Adipose tissue (tissue), 3 donors: ENCODE results near the gene DPY19L3. TPM values are rescaled to one million over a fixed set of nuclear protein-coding genes. Genes with fewer than 3 reads are reported as not detected.
"Not testable (repeated sequence)": the region's sequence is repeated elsewhere in the genome, so short reads cannot be mapped to it uniquely, and the experiment has no call there.

ENCODE experiments used
- H3K27ac ChIP-seq: one replicate; pipeline ENCODE4 v1.5.1; 2013; ENCODE audit warnings: low read depth, low read length
- WGBS, 3 donors: extraction: QIAGEN DNeasy Blood & Tissue Kit; methylation state at CpG; one replicate each; pipeline ENCODE4 v1.1.7; 2013; 5-methylcytosine and 5-hydroxymethylcytosine counted together
- polyA plus RNA-seq, 3 donors: library from polyadenylated mRNA; stranded (reverse); fragments of 200-250 nt; gene quantifications; one replicate each; pipeline ENCODE4 v1.2.3, GENCODE V29; 2013
- donor health status: healthy with polysubstance abuse.
- donor health status: Bipolar disorder and iron deficiency.
- donor health status: healthy.

The DPY19L3 gene
- polyA plus RNA-seq, 3 donors, result 3.3 to 8.2 (median 5.8) TPM

GRCh38 chr19:32469795-32470194 is 64.2 kb downstream of the DPY19L3 start:
- no peak overlapping the region for H3K27ac ChIP-seq
- 88 to 95% (median 93%) methylated on average over 5 of the region's 5 CpGs for WGBS, 3 donors

DNA sequence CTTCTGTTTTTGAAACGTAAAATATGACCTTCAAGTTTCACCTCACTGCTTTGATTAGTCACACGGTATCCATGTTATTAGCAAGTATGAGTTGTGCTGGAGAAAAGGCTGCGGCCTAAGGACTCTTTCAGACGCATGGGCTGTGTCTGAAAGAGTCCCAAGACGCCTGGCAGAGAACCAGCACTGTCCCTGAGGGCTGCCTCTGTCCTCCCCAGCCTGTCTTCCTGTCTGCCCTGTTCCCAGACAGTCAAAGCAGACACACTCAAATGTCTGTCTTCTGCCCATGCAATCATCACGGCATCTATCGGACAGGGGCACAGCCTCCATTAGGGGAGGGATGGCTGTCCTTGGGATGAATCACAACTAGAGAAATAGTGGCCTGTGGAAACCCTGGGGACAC is 65.5 kb downstream of the DPY19L3 start:
- H3K27ac ChIP-seq, result no peak overlapping the region
- 80 to 86% (median 83%) methylated on average over 7 of the region's 7 CpGs for WGBS, 3 donors

GRCh38 chr19:32471811-32472210 is 66.2 kb downstream of the DPY19L3 start:
- WGBS, 3 donors, result 87 to 90% (median 90%) methylated on average over 7 of the region's 7 CpGs
- no peak overlapping the region for H3K27ac ChIP-seq

DNA sequence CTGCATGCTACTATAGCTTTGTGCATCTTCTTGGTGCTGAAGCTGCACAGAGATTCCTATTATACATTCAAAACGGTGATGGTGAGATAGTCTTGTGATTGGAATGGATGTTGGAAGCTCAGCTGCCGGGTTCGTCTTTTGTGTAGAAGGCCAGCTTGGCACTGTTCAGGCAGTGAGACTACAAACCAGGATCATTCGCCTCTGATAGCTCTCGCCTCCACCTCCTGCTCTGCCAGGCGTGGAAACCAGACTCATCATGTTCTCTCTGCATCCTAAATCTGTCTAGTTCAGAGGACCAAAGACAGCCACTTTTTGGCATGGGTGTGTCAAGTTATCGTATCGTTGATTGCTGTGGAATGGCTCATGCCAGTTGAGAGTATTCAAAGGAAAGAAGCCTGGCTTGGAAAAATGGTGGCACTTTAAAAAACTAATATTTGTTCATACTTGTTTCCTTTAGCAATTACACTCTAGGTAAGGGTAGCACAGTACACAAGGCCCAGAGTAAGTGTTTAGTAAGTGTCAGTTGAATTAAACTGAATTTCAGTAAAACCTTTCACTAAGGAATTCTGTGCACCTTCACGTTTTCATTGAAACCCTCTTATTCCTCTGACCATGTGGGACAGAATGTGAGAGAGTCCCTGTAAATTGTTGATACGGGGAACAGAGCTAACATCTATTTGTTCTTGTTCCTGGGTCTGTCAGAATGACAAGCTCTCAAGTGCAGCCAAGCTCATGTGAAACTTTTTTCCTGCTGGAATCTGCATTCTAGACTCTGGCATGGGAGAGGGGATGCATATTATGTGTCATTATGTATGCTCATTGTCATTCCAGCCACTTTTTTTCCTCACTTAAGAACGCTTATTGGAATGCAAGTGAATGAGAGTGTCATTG is 69.8 kb downstream of the DPY19L3 start:
- no peak overlapping the region for H3K27ac ChIP-seq
- WGBS, 3 donors, result 91 to 97% (median 96%) methylated on average over 11 of the region's 11 CpGs

DNA sequence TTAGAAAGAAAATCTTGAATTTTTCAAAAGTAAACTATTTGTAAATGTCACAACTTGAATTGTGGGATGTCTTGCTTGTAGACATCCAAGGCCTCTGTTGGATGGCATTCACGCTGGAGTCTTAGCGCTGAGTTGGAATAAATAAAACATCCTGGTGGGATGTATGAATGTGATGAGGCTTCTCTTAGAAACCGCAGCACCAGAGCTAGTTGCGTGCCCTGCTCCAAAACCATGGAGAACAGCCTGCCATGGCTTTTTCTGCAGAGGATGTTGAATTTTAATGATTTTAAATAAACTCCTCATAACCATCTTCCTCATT is 70.4 kb downstream of the DPY19L3 start:
- 95 to 97% (median 97%) methylated on average over 4 of the region's 4 CpGs for WGBS, 3 donors
- H3K27ac ChIP-seq, result no peak overlapping the region

DNA sequence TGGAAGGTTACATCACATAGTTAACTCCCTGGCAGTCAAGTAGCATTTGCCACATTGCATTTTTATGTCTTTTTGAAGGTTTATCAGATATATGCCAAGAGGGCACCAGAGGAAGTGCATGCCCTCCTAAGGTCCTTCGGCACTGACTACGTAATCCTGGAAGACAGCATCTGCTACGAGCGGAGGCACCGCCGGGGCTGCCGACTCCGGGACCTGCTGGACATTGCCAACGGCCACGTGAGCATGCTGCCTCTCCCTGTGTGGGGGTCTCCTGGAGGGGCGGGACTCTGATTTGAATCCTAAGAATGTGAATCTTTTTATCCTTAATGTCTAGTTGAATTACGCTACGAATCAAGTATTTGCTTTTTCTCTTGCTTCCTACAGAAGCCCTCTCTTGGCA is 74.8 kb downstream of the DPY19L3 start:
- 90 to 94% (median 92%) methylated on average over 13 of the region's 13 CpGs for WGBS, 3 donors
- no peak overlapping the region for H3K27ac ChIP-seq

DNA sequence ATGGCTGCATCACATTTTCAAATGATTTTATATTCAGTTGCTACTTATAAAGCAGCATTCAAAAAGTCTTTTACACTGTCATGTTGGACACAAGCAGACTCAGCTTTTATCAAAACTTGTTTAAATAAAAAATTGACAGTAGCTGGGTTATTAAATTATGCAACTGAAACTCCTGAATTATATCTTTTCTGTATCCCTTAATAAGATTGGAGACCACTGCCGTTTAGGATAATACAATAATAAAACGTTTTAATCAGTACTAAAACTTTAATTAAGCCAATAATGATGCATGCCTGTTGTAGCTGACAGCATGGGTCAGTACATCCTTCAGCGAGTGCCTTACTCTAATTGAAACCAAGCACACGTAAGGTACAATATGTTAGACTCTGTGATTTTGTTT is 78.0 kb downstream of the DPY19L3 start:
- WGBS, 3 donors, result 86 to 92% (median 91%) methylated on average over 4 of the region's 4 CpGs

DNA sequence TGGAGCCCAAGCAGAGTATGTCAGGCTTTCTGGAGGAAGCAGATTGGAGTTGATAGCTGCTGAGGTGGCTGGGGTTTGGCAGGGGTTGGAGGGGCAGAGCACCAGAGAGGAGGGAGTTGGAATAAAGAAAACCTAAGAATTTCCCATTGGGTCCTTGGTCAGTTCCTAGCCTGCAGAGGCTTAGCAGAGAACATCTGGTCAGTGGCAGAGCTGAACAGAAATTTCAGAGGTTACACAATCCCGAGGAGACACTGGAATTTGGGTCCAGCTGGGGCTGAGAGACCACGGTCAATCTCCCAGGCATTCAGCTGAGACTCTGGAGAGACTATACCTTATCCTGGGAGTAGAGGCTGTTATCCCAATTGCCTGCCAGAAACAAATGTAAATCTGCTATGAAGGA is 84.4 kb downstream of the DPY19L3 start:
- whole genome bisulfite sequencing, 3 donors, result 89 to 98% (median 96%) methylated on average over 2 of the region's 2 CpGs
- no peak overlapping the region for H3K27ac ChIP-seq

More for the DNA sequence above, 78.0 kb downstream of the DPY19L3 start:
- no peak overlapping the region for H3K27ac ChIP-seq

DNA sequence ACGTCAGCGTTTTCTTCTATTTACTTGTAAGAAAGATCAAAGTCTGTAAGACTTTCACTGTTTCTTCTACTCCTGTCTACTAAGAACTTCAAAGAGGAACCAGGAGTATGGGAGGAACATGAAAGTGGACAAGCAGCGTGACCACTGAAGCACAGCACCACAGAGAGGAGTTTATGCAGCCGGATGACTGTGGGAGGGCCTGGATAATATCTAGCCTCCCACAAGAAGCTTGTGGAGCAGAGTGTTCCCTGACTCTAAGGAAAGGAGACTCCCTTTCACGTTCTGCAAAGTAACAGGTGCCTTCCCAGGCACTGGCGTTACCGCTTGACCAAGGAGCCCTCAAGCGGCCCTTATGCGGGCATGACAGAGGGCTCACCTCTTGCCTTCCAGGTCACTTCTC is 91.8 kb downstream of the DPY19L3 start:
- H3K27ac ChIP-seq, result no peak overlapping the region
- 76 to 86% (median 85%) methylated on average over 9 of the region's 9 CpGs for whole genome bisulfite sequencing, 3 donors

DNA sequence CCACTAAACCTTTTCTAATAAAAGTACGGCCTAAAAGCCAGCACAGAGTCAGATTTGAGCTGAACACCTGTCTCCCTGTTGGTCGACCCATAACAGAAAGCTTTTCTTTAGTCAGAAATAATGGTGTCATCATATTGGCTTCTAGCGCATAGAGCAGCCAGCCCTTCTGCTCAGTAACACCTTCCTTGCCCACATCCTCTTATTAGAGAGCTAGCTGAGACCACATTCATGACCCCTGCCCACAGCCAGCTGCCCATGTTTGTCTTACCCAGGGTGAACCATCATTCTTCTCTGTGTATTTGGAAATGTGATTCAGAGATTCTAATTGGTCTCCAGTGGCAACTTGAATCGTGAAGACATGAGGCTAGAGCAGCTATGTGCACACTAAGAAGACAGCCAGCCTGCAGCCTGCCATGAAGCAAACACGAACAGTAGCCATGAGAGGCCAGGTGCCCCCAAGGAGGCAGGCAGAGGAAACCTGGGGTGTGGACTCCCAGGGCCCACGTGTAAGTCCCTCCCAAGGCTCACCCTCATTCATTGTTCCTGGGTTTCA is 93.2 kb downstream of the DPY19L3 start:
- H3K27ac ChIP-seq, result no peak overlapping the region
- WGBS, 3 donors, result 58 to 69% (median 68%) methylated on average over 6 of the region's 6 CpGs

DNA sequence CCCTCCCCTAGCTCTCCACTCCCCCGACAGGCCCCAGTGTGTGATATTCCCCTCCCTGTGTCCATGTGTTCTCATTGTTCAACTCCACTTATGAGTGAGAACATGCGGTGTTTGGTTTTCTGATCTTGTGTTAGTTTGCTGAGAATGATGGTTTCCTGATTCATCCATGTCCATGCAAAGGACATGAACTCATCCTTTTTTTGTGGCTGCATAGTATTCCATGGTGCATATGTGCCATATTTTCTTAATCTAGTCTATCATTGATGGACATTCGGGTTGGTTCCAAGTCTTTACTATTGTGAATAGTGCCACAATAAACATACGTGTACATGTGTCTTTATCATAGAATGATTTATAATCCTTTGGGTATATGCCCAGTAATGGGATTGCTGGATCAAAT is 106.9 kb downstream of the DPY19L3 start:
- 71 to 91% (median 89%) methylated on average over 4 of the region's 4 CpGs for WGBS, 3 donors
- H3K27ac ChIP-seq, result not testable (repeated sequence)

- WGBS, 3 donors, result 0 to 18% (median 0%) methylated on average over 1 of the region's 1 CpG
- H3K27ac ChIP-seq, result no peak overlapping the region
Measured at GRCh38 chr19:32519023-32519422, 113.5 kb downstream of the DPY19L3 start.

DNA sequence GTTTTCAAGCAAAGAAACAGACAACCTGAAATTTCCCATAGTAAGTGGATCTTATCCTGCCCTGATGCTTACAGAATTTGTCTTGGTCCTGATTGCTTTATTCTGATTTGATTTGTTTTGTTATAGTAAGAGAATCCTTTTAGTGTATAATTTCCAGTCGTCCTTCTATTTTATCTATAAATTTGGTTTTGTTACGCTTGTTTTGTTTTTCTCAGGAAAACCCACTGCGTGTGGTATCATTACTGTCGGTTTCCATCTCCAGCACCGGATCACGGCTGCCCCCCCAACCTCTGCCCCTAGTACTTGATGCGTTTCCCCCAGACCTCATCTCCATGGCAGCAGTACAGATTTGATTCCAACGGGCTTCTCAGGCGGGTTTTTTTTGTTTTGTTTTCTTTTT is 117.4 kb downstream of the DPY19L3 start:
- H3K27ac ChIP-seq, result no peak overlapping the region
- WGBS, 3 donors, result 81 to 87% (median 81%) methylated on average over 9 of the region's 9 CpGs

GRCh38 chr19:32526895-32527294 is 121.3 kb downstream of the DPY19L3 start:
- 90 to 94% (median 94%) methylated on average over 4 of the region's 4 CpGs for WGBS, 3 donors

GRCh38 chr19:32530773-32531172 is 125.2 kb downstream of the DPY19L3 start:
- no peak overlapping the region for H3K27ac ChIP-seq
- WGBS, 3 donors, result 60 to 69% (median 62%) methylated on average over 2 of the region's 2 CpGs

More at GRCh38 chr19:32526895-32527294, 121.3 kb downstream of the DPY19L3 start:
- no peak overlapping the region for H3K27ac ChIP-seq

GRCh38 chr19:32532233-32532632 is 126.7 kb downstream of the DPY19L3 start:
- no peak overlapping the region for H3K27ac ChIP-seq
- WGBS, 3 donors, result 69 to 90% (median 88%) methylated on average over 3 of the region's 3 CpGs
